Measurements from ENCODE around the gene GPATCH8.

DNA sequence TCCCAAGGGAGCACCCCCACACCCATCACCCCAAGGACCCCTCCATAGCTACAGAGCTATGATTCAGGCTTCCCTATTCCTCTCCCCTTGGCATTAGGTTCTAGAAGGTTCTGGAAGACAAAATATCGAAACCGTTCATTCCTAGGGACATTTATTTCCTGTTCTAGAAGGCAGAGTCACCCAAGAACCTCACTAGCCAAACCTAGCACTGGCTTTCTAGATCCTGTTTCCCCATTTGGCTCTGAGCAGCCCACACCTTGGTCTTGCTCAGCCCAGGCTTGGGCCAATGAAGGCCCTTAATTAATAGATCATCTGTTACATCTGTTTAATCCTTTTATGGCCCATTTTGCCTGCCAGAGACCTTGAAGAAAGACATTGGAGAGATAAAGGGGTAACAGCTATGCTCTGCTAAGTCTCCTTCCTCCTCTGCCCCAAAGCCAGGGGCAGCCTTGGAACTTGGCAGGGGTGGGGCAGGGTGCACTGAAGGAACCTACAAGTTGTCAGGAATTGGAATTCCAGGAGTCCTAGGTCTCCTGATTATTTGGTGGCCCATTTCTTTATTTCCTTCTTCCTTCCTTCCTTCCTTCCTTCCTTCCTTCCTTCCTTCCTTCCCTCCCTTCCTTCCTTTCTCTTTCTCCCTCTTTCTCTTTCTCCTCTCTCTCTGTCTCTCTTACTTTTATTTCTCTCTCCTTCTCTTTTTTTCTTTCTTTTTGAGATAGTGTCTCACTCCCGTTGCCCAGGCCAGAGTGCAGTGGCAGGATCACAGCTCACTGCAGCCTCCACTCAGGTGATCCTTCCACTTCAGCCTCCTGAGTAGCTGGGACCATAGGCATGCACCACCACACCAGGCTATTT, 45.4 kb upstream of the GPATCH8 start:
- TF ChIP-seq, protein P1, sequence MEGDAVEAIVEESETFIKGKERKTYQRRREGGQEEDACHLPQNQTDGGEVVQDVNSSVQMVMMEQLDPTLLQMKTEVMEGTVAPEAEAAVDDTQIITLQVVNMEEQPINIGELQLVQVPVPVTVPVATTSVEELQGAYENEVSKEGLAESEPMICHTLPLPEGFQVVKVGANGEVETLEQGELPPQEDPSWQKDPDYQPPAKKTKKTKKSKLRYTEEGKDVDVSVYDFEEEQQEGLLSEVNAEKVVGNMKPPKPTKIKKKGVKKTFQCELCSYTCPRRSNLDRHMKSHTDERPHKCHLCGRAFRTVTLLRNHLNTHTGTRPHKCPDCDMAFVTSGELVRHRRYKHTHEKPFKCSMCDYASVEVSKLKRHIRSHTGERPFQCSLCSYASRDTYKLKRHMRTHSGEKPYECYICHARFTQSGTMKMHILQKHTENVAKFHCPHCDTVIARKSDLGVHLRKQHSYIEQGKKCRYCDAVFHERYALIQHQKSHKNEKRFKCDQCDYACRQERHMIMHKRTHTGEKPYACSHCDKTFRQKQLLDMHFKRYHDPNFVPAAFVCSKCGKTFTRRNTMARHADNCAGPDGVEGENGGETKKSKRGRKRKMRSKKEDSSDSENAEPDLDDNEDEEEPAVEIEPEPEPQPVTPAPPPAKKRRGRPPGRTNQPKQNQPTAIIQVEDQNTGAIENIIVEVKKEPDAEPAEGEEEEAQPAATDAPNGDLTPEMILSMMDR (IDR thresholded peaks at IDR 0.05) = no peak
- no peak for TF ChIP-seq NRF1 (IDR thresholded peaks at IDR 0.05; ENCODE audit: low read depth, low read length)
- TF ChIP-seq, protein P2, sequence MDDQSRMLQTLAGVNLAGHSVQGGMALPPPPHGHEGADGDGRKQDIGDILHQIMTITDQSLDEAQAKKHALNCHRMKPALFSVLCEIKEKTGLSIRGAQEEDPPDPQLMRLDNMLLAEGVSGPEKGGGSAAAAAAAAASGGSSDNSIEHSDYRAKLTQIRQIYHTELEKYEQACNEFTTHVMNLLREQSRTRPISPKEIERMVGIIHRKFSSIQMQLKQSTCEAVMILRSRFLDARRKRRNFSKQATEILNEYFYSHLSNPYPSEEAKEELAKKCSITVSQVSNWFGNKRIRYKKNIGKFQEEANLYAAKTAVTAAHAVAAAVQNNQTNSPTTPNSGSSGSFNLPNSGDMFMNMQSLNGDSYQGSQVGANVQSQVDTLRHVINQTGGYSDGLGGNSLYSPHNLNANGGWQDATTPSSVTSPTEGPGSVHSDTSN (IDR thresholded peaks at IDR 0.05) = no peak
- no peak for TF ChIP-seq GABPA (IDR thresholded peaks at IDR 0.05; ENCODE audit: low read depth)
